GM19099 (cell line): ENCODE measurements around the gene TXNL4B.
A peak's percentile ranks its signal among the peaks of the same experiment; 100 is the strongest.

ENCODE experiments used
- POLR2A ChIP-seq: IDR thresholded peaks from 3 replicates; pipeline ENCODE4 v1.6.1; 2011; ENCODE audit warnings: low read depth; ENCODE audit not compliant: insufficient read length; ENCODE audit errors: extremely low read depth

TXNL4B gene

DNA sequence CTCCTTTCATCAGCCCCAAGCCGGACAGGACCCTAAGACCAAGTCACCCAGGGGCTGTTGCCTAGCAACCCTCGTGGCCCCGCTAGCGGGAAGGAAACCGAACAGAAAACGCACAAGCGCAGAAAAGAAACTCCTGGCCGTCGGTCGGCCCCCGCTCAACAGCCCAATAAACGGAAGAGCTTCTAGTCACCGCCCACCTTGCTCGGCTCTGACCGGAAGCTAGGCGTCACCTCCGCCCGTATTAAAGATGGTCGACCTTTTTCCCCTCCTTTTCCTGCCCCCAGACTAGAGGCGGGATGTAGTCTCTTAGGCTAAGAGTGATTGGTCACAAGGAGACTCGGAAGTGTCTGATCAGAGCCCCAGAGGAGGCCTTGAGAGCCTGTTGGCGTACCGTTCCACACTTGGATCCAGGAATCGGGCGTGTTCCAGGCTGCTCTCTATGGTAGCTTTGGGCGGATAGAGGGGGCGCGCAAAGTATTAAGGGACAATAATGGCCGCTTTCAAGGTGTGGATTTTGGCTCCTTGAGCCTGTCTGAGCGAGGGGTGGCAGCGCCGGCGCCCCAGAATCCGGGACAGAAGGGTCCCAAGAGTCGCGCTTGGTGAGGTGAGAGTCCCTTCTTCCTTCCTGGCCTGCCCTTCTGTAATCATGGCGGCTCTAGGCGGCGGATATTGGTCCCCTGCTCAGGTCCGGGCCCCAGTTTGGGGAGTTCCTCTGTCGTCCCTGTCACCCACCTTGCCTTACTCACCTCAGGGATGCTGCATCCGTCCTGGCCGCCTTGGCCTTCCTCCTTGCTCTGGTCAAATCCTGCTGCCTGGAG is at the start of gene TXNL4B, which contains the start of gene DHX38:
TSS of gene TXNL4B (minus strand) at position 173 of the 818 bp plus-strand sequence. CDS start 2,871 bp downstream, outside the sequence.
TSS of gene DHX38 (plus strand) at position 400 of the 818 bp plus-strand sequence. CDS start 2,311 bp downstream, outside the sequence.
- peak; percentile 81 for TF ChIP-seq POLR2A

DNA sequence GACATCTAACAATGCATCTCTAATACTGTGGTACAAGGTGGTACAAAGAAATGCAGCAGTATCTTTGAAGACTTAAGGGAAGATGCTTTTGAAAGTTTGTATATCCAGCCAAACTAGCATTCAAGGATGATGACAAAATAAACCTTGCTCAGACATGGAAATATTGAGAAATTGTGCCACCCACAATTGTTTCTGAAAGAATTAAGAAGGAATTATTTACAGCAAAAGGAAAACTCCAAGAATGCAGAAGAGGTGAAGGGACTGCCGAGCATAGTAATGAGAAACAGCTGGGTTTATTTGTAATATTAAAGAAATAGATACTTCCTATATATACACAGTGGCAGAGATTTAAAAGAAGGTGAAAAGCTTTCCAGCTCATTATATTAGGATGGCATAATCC is 49.1 kb upstream of the TXNL4B start:
- no peak for TF ChIP-seq POLR2A

DNA sequence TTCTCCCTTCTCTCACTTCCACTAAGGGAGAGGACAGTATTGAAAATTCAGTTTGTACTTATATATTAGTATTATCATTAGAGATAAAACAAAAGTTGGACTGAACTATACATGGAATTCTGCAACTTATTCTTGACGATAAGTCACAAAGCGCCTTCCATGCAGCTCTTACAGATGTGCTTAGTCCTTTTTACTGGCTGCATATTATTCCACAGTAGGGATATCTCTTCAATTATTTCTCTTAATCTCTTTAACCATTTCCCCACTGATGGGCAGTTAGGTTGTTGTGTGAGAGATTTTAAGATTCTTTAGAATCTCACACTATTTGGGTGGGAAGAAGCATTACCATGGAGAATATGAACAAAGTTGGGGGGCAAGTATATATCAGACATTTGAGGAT is 46.5 kb upstream of the TXNL4B start:
- TF ChIP-seq POLR2A, result no peak

DNA sequence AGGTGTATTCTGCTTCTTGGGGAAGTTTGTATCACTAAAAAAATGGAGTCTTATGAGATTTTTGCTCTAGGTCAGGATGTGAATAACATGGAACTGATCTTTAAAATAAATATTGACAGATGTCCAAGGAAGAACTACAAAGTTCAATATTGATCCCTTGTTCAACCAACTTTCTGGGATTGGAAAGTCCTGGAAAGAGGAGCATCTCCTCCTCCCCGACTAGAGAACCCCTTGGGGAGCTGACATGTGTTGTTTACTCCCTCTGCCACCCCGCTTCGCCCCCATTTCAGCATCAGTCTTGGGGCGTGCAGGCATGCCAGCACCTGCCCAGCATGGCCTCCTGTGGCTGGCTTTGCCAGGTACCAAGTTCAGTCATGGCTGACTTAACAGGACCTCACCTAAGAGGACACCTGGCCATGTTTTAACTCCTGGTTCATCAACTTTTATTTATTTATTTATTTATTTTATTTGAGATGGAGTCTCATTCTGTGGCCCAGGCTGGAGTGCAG is 44.7 kb upstream of the TXNL4B start:
- TF ChIP-seq POLR2A, result no peak

DNA sequence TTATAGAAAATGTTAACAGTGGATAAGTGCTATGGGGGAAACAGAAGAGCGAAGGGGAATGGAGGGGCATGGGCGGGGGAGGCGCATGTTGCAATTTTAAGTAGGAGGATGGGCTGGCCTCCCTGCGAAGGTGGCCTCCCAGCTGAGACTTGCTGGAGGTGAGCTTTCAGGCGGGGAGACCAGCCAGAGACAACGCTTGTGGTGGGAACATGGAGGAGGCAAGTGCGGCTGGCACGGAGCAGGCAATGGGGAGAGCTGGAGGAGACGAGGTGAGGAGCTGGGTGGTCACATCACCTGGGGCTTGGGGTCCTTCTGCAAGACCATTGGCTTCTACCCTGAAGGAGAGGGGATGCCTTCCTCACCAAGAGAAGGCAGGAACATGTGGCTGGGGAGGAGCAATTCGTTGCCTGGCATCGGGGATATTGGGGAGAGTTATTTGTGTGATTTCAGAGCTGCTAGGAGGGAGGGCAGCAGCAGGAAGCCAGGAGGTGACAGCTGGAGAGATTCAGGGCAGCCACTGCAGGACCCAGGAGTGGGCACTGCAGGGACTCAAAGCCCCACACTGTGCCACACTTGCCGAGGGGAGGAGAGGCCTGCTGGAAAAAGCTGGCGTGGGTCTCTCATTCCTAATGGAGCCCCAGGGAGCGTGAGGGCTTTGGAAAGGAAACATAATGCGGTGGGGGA is 44.1 kb upstream of the TXNL4B start:
- no peak for TF ChIP-seq POLR2A

DNA sequence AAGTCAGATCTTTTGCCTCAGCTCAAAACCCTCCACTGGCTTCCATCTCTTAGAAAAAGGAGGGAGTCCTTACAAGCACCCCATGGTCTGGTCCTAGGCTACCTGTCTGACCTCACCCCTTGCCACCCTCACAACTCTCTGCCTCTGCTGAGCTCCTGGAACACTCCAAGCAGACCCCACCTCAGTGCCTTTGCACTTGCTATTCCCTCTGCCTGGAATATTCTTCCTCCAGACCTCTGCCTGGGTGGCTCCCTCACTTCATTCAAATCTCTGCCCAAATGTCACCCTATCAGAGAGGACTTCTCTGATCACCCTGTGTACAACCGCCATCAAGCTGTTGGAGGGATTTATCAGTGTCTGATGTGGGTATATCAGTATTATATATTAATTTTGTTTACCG is 41.1 kb upstream of the TXNL4B start:
- no peak for TF ChIP-seq POLR2A

DNA sequence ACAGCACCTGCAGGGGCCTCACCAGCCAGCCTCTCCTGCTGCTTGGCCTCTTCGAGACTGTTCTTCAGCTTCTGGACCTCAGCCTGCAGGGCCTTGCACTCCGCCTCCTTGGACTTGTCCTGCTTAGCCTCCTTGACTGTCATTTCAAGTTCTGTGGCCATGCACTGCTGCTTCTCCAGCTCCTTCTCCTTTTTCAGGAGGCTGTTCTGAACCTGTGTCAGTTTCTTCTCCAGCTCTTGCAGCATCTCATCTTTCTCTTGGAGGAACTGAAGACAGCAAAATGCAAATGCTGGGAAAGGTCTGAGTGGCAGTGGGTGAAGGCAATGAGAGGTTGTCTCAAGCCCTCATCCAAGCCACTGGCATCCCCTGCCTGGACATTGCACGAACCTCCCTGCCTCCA is 39.3 kb upstream of the TXNL4B start:
- no peak for TF ChIP-seq POLR2A

DNA sequence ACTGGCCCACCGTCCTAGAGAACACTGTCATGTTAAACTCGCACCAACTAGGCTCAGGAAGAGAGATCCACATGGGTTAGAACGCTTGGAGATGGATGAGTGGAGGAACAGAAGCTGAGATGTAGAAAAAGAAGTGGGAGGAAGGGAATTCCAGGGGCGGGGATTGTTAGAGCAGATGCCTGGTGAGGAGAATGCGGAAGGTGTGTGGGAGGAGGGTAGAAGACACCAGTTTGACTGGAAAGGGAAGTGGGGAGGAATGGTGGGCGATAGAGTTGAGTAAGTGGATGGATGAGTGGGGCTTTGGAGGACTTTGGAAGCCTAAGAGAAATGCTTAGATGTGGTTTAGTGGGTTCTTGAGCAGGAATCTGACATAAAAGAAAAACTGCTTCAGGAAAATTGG is 37.6 kb upstream of the TXNL4B start:
- TF ChIP-seq POLR2A, result no peak

DNA sequence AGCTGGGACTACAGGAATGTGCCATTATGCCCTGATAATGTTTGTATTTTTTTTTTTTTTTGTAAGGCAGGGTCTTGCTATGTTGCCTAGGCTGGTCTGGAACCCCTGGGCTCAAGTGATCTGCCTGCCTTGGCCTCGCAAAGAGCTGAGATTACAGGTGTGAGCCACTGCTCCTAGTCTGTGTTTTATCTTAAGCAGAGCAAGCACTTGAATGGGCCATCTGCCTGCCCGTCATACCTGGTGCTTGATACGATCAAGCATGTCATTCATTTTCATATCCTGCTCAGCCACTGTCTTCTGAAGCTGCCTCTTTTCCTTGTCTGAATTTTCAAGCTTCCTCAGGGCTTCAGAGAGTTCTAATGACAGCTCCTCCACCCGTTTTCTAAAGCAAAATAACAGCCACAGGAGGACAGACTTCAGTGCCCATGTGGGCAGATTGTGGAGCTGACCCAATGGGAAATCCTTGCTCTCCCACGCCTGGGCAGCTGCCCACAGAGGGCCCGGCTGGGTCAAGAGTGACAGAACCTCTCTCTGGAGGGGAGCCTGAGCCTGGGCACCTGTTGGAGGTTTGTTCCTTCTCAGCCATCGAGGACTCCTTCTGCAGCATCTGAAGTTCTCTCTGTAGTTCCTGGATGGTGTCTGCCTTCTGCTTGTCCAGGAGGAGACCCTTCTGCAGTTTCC is 36.7 kb upstream of the TXNL4B start:
- TF ChIP-seq POLR2A, result no peak

DNA sequence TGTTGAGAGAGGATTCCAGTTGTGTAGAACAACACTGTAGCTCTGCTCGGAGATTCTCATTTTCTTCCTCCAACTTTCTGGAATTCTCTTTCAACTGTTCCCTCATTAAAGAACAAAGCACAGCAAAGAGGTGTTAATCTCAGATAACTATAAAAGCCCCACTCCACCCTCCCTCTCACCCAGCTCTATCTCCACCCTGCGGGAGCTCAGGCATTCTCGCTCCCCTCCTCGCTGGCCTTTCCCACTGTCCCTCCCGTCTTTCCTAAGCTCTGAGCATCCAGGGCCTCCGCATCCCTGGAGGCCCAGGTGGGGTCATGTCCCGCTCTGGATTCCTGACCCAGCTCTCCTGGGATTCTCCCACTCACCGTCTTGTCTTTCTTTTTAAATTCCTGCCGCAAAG is 35.3 kb upstream of the TXNL4B start:
- TF ChIP-seq POLR2A, result no peak

DNA sequence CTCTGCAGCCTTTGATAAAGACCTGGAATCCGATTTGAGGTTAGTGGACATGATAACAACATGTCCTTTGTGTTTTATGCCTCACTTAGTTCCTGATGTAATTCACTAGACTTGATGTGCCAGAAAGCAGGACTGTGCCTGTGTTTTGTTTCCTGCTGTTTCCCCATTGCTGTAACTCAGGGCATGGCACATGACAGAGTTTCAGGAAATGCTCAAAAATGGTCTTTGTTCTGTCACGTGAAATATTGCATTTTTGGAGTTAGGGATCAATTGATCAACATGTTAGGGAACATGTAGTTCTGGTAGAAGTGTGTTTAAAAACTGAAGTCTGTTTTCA is 33.0 kb upstream of the TXNL4B start:
- TF ChIP-seq POLR2A, result no peak

DNA sequence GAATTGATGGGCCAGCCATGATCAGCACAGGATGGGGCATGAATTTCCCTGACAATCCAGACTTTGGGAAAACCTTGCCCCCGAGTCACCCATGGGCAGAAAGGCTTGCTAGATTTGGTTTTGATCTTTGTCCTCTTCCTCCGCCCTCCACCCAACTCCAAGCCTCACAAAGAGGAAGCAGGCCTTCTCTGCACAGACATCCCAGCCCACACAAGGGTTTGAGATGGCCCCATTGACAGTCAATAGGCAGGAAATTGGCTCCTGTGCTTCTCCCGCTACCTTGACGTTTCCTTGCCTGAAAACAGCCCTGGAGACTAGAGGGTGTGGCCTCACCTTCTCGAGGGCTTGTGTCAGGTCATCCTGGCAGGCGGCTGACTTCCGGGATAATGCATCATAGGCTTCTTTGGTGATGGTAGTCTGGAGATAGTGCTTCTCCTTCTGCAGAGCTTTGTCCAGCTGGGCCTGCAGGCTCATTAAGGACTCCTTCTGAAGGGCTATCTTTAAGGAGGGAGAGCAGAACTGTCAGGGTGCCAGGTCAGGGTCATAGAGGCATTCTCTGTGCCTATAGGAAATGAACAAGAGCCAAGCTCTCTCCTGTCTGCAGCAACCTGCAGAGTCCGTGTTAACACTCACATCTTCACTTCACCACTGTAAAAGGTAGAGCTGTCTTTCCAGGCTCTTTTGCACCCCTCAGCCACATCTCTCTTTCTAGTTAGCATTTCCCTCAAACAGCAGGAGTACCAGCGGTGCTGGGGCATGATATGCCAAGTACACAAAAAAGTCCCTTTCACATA is 32.4 kb upstream of the TXNL4B start:
- TF ChIP-seq POLR2A, result no peak

DNA sequence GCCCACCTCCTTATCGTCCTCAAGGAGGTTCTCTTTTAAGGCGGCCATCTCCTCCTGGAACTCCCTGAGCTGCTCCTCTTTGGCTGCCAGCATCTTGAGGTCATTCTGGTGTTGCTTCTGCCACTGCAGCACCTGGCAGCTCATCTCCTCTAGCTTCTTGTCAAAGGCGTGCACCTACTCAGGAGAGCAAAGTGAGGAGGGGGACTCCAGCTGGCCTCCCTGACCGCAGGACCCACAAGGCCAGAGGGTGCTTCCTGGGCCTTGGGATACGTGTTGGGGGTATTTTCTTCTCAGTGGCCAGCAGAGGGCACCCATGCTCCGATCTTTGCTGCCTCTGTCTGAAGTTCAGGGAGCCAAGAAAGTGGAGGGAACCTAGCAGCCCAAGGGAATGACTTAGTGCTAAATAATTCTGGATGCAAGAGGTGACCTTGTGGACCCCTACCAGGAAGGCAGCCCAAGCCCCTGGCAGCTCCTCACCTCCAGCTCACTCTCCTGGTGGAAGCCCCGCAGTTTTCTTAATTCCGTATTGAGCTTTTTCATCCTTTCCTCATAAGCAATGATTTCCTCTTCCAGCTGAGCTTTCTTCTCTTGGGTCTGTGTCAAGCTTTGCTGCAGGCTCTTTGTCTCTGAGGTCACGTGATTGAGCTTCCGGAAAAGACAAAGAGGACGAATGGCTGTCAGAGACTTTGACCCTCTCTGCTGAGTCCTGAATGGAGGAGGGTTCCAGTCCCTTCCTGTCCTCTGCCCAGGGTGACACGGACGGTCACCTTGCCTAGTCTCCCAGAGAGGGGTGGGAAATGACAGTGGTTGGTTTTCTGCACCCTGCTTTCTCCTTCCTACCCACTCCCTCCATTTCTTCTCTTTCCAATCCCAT is 31.6 kb upstream of the TXNL4B start:
- no peak for TF ChIP-seq POLR2A

DNA sequence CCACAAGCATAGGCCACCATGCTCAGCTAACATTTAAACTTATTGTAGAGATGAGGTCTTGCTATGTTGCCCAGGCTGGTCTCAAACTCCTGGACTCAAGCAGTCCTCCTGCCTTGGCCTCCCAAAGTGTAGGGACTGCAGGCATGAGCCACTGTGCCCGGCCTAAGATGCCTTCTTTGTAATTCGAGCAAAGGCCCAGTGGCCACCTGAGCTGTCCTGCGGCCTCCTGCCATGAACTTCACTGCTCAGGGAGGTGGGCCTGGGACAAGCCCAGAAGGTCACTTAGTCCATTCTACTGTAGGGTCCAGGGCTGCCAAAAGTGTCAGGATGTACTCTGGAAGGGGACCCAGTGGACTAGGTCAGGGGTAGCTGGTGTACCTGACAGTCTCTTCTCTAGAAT is 30.7 kb upstream of the TXNL4B start:
- TF ChIP-seq POLR2A, result no peak
